Measurements from ENCODE around the gene ERFE.

- TF ChIP-seq CTCF (IDR thresholded peaks at IDR 0.05) = no peak
- no peak for TF ChIP-seq POLR2A (IDR thresholded peaks at IDR 0.05)
Measured at GRCh38 chr2:238114851-238115660, 43.7 kb upstream of the ERFE start.

Data from esophagus squamous epithelium (tissue), 4 donors.